H7 (cell line): ENCODE data around the gene IKZF1. TPM values are rescaled to one million over a fixed set of nuclear protein-coding genes. Genes with fewer than 3 reads are reported as not detected.

Source experiments
- DNase-seq: peaks from one replicate; pipeline ENCODE4 v3.0.0; 2012
- H3K27me3 ChIP-seq: 2 replicates; pipeline ENCODE4 v1.6.0; 2011; ENCODE audit warnings: mild to moderate bottlenecking, low read length; ENCODE audit not compliant: control insufficient read depth, insufficient read depth
- H3K36me3 ChIP-seq: replicated peaks from 2 replicates; pipeline ENCODE4 v1.5.1; 2011; ENCODE audit warnings: low read length; ENCODE audit not compliant: control insufficient read depth, insufficient read depth
- H3K4me3 ChIP-seq: 2 replicates; pipeline ENCODE4 v1.5.1; 2011; ENCODE audit warnings: low read depth, mild to moderate bottlenecking, control low read depth, low read length, moderate library complexity; ENCODE audit not compliant: insufficient read depth
- total RNA-seq: library from RNA; depleted of rRNA; stranded (reverse); fragments of >200 nt; shearing (Covaris generic); gene quantifications from 2 replicates; pipeline ENCODE4 v1.2.3, GENCODE V29; 2014

IKZF1 gene
- total RNA-seq, 1 experiment from 2014 or later, result 1.4 TPM

GRCh38 chr7:50296799-50297198, 7.7 kb upstream of the IKZF1 start:
- Histone ChIP-seq H3K27me3 (peaks cover 3% of the 10 kb centered on the region), H3K4me3 (no peak overlapping the region), H3K36me3 (no peaks in the 10 kb centered on the region)
- no peak for DNase-seq

DNA sequence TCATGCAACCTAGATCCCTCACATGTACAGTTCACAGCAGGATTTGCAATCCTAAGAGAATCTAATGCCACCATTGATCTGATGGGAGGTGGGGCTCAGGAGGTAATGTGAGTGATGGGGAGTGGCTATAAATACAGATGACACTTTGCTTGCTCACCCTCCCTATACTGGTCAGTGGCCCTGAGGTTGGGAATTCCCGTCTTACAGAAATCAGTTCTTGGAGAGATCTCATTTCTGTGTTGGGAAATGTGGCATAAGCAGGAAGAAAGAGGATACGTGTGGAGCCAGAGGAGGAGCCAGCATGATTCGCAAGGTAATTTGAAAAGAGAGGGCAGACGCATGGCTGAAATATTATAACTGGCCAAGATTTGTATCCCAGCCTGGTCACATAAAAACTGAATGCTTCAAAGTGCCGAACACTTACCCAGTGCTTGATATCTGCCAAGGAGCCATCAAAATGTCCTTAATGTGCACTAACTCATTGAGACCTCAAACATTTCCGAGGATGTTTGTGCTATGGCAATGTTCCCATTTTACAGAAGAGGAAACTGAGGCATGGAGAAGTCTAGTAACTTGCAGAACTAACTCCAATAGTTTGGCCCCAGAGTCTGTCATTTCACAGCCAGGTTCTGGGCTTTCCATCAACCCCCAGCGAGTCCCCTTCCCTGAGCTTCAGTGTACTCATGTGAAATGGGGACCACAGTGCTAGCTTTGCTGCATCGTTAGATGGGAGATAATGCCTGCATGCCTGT, 5.5 kb upstream of the IKZF1 start:
- no peaks in the 10 kb centered on the region for H3K36me3 ChIP-seq
- DNase-seq, result no peak
- no peak overlapping the region for H3K4me3 ChIP-seq
- peaks cover 22% of the 10 kb centered on the region for H3K27me3 ChIP-seq

GRCh38 chr7:50300336-50300735, 4.2 kb upstream of the IKZF1 start:
- H3K27me3 ChIP-seq, result peaks cover 34% of the 10 kb centered on the region
- no peak overlapping the region for H3K4me3 ChIP-seq
- H3K36me3 ChIP-seq, result no peaks in the 10 kb centered on the region
- DNase-seq, result no peak

DNA sequence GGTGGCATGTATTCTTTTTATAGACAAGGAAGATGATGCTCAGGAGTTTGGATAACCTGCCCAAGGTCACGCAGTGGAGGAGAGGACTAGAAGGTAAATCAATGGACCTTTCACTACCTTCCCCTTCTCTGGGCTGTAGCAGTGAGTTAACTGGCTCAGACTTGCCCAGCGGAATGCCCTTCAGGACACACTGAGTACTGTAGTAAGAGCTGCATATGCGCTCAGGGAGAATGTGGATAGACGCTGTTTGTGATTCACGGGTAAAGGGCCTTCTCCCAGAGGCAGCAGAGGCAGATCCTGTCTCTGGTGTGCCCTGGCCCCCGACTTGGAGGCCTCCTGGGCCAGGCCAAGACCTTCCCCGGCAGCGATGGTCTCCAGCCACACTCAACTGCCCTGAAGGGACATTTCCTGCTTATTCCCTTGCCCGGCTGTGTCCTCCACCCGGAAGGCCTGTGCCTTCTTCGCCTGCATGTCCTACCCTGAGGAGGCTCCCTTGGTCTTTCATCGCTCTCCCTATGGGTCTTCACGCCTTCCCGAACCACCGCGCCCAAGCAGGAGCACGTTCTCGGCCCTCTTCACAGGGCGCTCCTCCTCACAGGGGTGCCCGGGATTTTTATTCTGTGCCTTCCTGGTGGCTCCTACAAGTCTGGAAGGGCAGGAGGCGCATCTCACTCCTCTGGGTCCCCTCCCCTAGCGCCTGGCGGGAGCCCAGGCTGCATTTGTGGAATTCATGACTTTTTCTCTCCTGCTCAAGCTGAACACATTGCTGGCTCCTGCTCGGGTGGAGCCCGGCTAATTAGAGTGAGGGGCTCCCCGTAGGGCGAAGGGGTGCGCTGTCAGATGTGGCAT, 1.8 kb upstream of the IKZF1 start:
- Histone ChIP-seq H3K4me3 (peak overlapping the region; percentile 46), H3K27me3 (peaks cover 49% of the 10 kb centered on the region), H3K36me3 (no peaks in the 10 kb centered on the region)
- DNase-seq, result peak; percentile 50

GRCh38 chr7:50303335-50304128, 984 bp upstream of the IKZF1 start:
- H3K27me3 ChIP-seq, result peaks cover 49% of the 10 kb centered on the region
- H3K36me3 ChIP-seq, result no peaks in the 10 kb centered on the region
- H3K4me3 ChIP-seq, result peak overlapping the region; percentile 60
- peak; percentile 80 for DNase-seq

- DNase-seq, result peak; percentile 39
- peak overlapping the region; percentile 60; the same call in 1 of the 2 replicates for H3K4me3 ChIP-seq
Measured at GRCh38 chr7:50304911-50305582, 531 bp downstream of the IKZF1 start.

GRCh38 chr7:50305583-50306493, 1.3 kb downstream of the IKZF1 start:
- H3K27me3 ChIP-seq, result peaks cover 49% of the 10 kb centered on the region
- DNase-seq, result no peak
- H3K4me3 ChIP-seq, result no peak overlapping the region
- H3K36me3 ChIP-seq, result no peaks in the 10 kb centered on the region

More at GRCh38 chr7:50304911-50305582, 531 bp downstream of the IKZF1 start:
- peaks cover 49% of the 10 kb centered on the region for H3K27me3 ChIP-seq
- no peaks in the 10 kb centered on the region for H3K36me3 ChIP-seq

- no peaks in the 10 kb centered on the region for H3K36me3 ChIP-seq
- DNase-seq, result no peak
- no peak overlapping the region for H3K4me3 ChIP-seq
- H3K27me3 ChIP-seq, result peaks cover 47% of the 10 kb centered on the region
Measured at GRCh38 chr7:50306494-50307367, 2.2 kb downstream of the IKZF1 start.

DNA sequence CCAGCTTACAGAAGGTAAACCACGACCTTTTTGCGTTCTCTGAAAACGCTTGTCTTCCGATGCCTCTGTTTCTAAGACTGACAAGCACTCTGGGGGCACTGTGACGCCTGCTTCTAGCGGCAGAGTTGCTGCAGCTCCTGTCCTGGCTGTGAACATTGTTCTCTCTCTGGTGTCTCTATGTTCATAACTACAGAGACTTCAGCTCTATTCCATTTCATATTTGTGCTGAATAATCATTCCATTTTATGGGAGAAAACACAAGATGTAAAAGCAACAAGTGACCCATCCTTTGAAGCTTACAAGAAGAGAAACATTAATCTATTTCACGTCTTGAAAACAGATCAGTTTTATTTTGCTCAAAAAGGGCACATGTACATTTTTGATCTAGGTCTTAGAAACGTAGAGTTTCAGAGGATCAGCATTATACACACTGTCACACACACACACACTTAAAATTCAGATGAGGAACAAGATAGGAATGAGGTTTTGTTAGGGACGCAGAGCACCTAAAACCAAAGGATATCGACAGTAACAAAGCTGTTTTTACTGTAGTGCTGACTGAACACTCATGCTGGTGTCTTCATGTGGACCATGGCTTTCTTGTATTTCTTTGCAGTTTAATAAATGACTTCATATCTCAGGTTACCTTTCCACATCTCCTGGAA, 3.0 kb downstream of the IKZF1 start:
- Histone ChIP-seq H3K27me3 (peaks cover 39% of the 10 kb centered on the region), H3K36me3 (no peaks in the 10 kb centered on the region), H3K4me3 (no peak overlapping the region)
- DNase-seq, result no peak

GRCh38 chr7:50308203-50308531, 3.7 kb downstream of the IKZF1 start:
- H3K27me3 ChIP-seq, result peaks cover 33% of the 10 kb centered on the region
- no peaks in the 10 kb centered on the region for H3K36me3 ChIP-seq
- no peak for DNase-seq
- no peak overlapping the region for H3K4me3 ChIP-seq

DNA sequence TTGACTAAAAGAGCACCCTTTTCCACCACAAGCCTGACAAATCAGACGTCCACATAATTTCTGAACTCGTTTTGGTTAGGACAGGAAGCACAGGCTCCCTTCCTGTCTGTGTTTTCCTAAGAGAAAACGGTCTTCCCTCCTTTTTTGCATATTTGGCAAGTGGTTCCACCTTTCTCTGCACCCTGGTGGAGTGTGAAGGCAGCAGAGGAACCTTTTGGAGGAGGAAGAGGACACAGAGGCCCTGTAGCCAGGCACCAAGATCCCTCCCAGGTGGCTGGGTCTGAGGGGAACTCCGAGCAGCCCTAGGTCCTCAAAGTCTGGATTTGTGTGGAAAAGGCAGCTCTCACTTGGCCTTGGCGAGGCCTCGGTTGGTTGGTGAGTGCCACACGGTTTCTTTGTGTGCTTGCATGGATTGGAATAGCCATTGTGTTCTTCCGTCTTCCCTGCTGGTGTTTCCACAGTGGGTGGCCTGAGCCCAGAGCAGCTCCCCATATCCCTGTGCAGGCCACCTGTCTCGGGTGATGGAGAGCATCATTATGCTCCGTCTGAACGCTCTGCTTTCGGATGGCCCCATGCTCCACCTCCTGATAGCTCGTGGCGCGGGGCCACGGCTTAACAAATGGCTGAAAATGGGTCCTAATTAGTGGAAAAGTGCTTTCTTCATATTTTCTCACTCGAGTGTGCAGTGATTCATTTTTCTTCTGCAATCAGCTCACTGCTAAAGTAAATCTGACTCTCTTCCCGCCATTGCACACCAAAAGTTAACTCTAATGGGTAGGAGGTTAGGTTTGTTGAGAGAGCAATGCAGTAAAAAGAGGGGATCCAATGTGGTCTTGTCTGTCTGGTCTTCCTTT, 4.2 kb downstream of the IKZF1 start:
- Histone ChIP-seq H3K36me3 (no peaks in the 10 kb centered on the region), H3K27me3 (peaks cover 28% of the 10 kb centered on the region), H3K4me3 (no peak overlapping the region)
- DNase-seq, result no peak

GRCh38 chr7:50309721-50310120, 5.2 kb downstream of the IKZF1 start:
- Histone ChIP-seq H3K27me3 (peaks cover 21% of the 10 kb centered on the region), H3K4me3 (no peak overlapping the region), H3K36me3 (no peaks in the 10 kb centered on the region)
- no peak for DNase-seq
